ENCODE measurements around the gene TMEM53.

The TMEM53 gene

DNA sequence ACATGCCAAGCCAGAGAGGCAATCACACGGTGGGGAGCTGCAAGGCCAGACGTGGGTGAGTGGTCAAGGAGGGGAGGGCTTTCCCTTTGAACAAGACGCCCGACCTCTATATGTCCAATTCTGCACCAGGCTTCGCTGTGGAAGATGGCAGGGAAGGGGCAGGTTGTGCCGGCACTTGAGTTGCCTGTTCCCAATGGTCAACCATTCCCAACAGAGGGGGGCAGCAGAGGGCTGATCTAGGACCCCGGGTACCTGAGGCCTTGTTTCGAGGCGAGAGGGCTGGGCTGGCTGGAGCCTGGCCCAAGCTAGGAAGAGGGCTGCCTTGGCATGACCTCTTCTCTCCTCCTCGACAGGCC lies 64.9 kb downstream of the TMEM53 start:
- no peak for DNase-seq
- Histone ChIP-seq H3K27me3 (replicated peaks in 2 of 5; ENCODE audit: control insufficient read depth in 4 of 5, insufficient read depth in 5 of 5, low read length in 4 of 5) (no peaks in the 10 kb centered on the region), H3K4me1 (ENCODE audit: control extremely low read depth in 1 of 4, control insufficient read depth in 4 of 4, insufficient read depth in 4 of 4, low read length in 3 of 4) (no peaks in the 10 kb centered on the region), H3K27ac (ENCODE audit: insufficient read depth in 1 of 2, low read depth in 1 of 2, low read length in 2 of 2, poor library complexity in 1 of 2, severe bottlenecking in 2 of 2) (no peak overlapping the region), H3K4me3 (ENCODE audit: control insufficient read depth in 1 of 7, extremely low read depth in 1 of 7, insufficient read depth in 4 of 7, low read depth in 2 of 7, low read length in 6 of 7) (no peak overlapping the region), H3K9me3 (ENCODE audit: control extremely low read depth in 1 of 5, control insufficient read depth in 4 of 5, insufficient read depth in 2 of 5, low read depth in 1 of 5, low read length in 4 of 5) (no peaks in the 10 kb centered on the region), H3K36me3 (ENCODE audit: control insufficient read depth in 4 of 4, insufficient read depth in 4 of 4, low read length in 3 of 4) (peaks cover 0 to 42% (median 19%) of the 10 kb centered on the region in 4 experiments)
- ChIA-PET CTCF (interaction anchor here (0.6 to 4.4 kb wide), 8 partner anchors 10 to 1786 kb away, joined by 3 to 31 read pairs (median 4); no protein-coding TSS in a partner anchor), POLR2A (no interaction called here)
- WGBS (ENCODE audit: insufficient coverage), result 96% methylated on average over 10 of the region's 10 CpGs

DNA sequence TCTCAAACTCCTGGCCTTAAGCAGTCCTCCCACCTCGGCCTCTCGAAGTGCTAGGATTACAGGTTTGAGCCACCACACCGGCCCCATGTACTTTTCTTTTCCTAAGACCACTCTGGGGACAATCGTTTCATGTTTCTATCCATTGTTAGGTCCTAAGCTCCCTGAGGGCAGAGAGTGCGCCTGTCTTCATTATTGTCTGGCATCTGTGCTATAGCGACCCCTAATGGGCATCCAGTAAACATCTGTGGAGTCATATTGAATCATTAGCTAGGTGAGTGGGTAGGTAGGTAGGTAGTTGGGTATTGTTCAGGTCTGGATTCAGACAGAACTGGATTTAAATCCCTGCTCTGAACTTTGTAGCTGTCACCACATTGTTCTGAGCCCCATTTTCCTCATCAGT lies 66.1 kb downstream of the TMEM53 start:
- WGBS (ENCODE audit: insufficient coverage), result 88% methylated on average over 6 of the region's 6 CpGs
- no peaks in the 10 kb centered on the region for H3K9me3 ChIP-seq (ENCODE audit: control extremely low read depth in 1 of 5, control insufficient read depth in 4 of 5, insufficient read depth in 2 of 5, low read depth in 1 of 5, low read length in 4 of 5)
- H3K4me3 ChIP-seq (ENCODE audit: control insufficient read depth in 1 of 7, extremely low read depth in 1 of 7, insufficient read depth in 4 of 7, low read depth in 2 of 7, low read length in 6 of 7), result no peak overlapping the region
- H3K27me3 ChIP-seq (replicated peaks in 2 of 5; ENCODE audit: control insufficient read depth in 4 of 5, insufficient read depth in 5 of 5, low read length in 4 of 5), result no peaks in the 10 kb centered on the region
- no peak overlapping the region for H3K27ac ChIP-seq (ENCODE audit: insufficient read depth in 1 of 2, low read depth in 1 of 2, low read length in 2 of 2, poor library complexity in 1 of 2, severe bottlenecking in 2 of 2)
- H3K4me1 ChIP-seq (ENCODE audit: control extremely low read depth in 1 of 4, control insufficient read depth in 4 of 4, insufficient read depth in 4 of 4, low read length in 3 of 4), result peaks cover 0 to 5% (median 1%) of the 10 kb centered on the region in 4 experiments
- CTCF ChIA-PET, result interaction anchor here (0.6 to 4.4 kb wide), 7 partner anchors 9 to 390 kb away, joined by 3 to 31 read pairs (median 4); no protein-coding TSS in a partner anchor
- peaks cover 0 to 38% (median 20%) of the 10 kb centered on the region in 4 experiments for H3K36me3 ChIP-seq (ENCODE audit: control insufficient read depth in 4 of 4, insufficient read depth in 4 of 4, low read length in 3 of 4)
- POLR2A ChIA-PET, result no interaction called here
- peak in 1 of 3 donors; percentile 23 for DNase-seq

- no peak overlapping the region for H3K4me3 ChIP-seq (ENCODE audit: control insufficient read depth in 1 of 7, extremely low read depth in 1 of 7, insufficient read depth in 4 of 7, low read depth in 2 of 7, low read length in 6 of 7)
- no peak for DNase-seq
- ChIA-PET POLR2A (no interaction called here), CTCF (interaction anchor here (1.0 kb wide), 1 partner anchor 35 kb away, joined by 3 read pairs; no protein-coding TSS in a partner anchor)
- peaks cover under 1 to 44% (median 20%) of the 10 kb centered on the region in 4 experiments for H3K36me3 ChIP-seq (ENCODE audit: control insufficient read depth in 4 of 4, insufficient read depth in 4 of 4, low read length in 3 of 4)
- no peaks in the 10 kb centered on the region for H3K27me3 ChIP-seq (replicated peaks in 2 of 5; ENCODE audit: control insufficient read depth in 4 of 5, insufficient read depth in 5 of 5, low read length in 4 of 5)
- peaks cover 0 to 6% (median 1%) of the 10 kb centered on the region in 4 experiments for H3K4me1 ChIP-seq (ENCODE audit: control extremely low read depth in 1 of 4, control insufficient read depth in 4 of 4, insufficient read depth in 4 of 4, low read length in 3 of 4)
- no peaks in the 10 kb centered on the region for H3K9me3 ChIP-seq (ENCODE audit: control extremely low read depth in 1 of 5, control insufficient read depth in 4 of 5, insufficient read depth in 2 of 5, low read depth in 1 of 5, low read length in 4 of 5)
- H3K27ac ChIP-seq (ENCODE audit: insufficient read depth in 1 of 2, low read depth in 1 of 2, low read length in 2 of 2, poor library complexity in 1 of 2, severe bottlenecking in 2 of 2), result no peak overlapping the region
- WGBS (ENCODE audit: insufficient coverage), result 91% methylated on average over 6 of the region's 8 CpGs
Observed at GRCh38 chr1:44606701-44607281, 67.5 kb downstream of the TMEM53 start.

DNA sequence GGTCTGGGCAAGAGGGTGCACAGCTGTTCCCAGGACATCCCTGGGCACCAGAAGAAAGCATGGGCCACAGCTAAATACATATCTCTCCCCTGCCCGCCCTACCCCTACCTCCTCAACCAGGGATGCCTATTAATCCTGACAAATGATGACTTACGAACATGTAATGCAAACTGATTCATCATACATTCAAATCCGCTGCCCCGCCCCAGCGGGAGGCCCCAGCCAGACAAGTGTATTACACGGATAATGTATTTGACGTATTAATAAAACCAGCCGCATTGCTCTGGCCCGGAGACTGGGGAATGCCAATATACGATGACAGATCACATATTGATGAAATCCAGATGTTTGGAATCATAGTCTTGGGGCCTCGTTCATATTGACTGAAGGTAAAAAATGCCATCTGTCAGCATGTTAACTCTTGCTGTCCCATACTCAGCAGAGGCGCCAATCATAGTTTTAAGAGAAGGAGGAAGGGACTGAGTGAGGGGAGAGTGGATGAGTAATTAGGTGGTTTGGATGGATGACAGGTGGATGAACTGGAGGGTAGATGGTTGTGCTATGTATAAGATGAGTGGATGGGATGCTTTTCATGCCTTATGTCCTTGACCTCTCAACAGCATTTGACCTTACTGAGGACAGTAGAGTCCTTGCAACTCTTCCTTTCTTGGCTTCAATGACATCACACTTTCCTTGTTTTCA lies 68.2 kb downstream of the TMEM53 start:
- WGBS (ENCODE audit: insufficient coverage), result 98% methylated on average over 12 of the region's 12 CpGs
- POLR2A ChIA-PET, result no interaction called here
- Histone ChIP-seq H3K9me3 (ENCODE audit: control extremely low read depth in 1 of 5, control insufficient read depth in 4 of 5, insufficient read depth in 2 of 5, low read depth in 1 of 5, low read length in 4 of 5) (no peaks in the 10 kb centered on the region), H3K4me1 (ENCODE audit: control extremely low read depth in 1 of 4, control insufficient read depth in 4 of 4, insufficient read depth in 4 of 4, low read length in 3 of 4) (peaks cover 0 to 6% (median 1%) of the 10 kb centered on the region in 4 experiments), H3K36me3 (ENCODE audit: control insufficient read depth in 4 of 4, insufficient read depth in 4 of 4, low read length in 3 of 4) (peaks cover 2 to 42% (median 24%) of the 10 kb centered on the region in 4 experiments), H3K27me3 (replicated peaks in 2 of 5; ENCODE audit: control insufficient read depth in 4 of 5, insufficient read depth in 5 of 5, low read length in 4 of 5) (no peaks in the 10 kb centered on the region), H3K4me3 (ENCODE audit: control insufficient read depth in 1 of 7, extremely low read depth in 1 of 7, insufficient read depth in 4 of 7, low read depth in 2 of 7, low read length in 6 of 7) (no peak overlapping the region), H3K27ac (ENCODE audit: insufficient read depth in 1 of 2, low read depth in 1 of 2, low read length in 2 of 2, poor library complexity in 1 of 2, severe bottlenecking in 2 of 2) (no peak overlapping the region)
- no peak for DNase-seq
- CTCF ChIA-PET, result interaction anchor here (1.0 kb wide), 1 partner anchor 34 kb away, joined by 3 read pairs; no protein-coding TSS in a partner anchor

- ChIA-PET POLR2A (no interaction called here), CTCF (interaction anchor here (1.0 to 16.0 kb wide), 3 partner anchors 10 to 224 kb away, joined by 3 to 170 read pairs (median 12); no protein-coding TSS in a partner anchor)
- Histone ChIP-seq H3K27ac (ENCODE audit: insufficient read depth in 1 of 2, low read depth in 1 of 2, low read length in 2 of 2, poor library complexity in 1 of 2, severe bottlenecking in 2 of 2) (no peak overlapping the region), H3K9me3 (ENCODE audit: control extremely low read depth in 1 of 5, control insufficient read depth in 4 of 5, insufficient read depth in 2 of 5, low read depth in 1 of 5, low read length in 4 of 5) (no peaks in the 10 kb centered on the region), H3K4me1 (ENCODE audit: control extremely low read depth in 1 of 4, control insufficient read depth in 4 of 4, insufficient read depth in 4 of 4, low read length in 3 of 4) (peaks cover 0 to 6% (median 1%) of the 10 kb centered on the region in 4 experiments), H3K27me3 (replicated peaks in 2 of 5; ENCODE audit: control insufficient read depth in 4 of 5, insufficient read depth in 5 of 5, low read length in 4 of 5) (no peaks in the 10 kb centered on the region), H3K4me3 (ENCODE audit: control insufficient read depth in 1 of 7, extremely low read depth in 1 of 7, insufficient read depth in 4 of 7, low read depth in 2 of 7, low read length in 6 of 7) (no peak overlapping the region), H3K36me3 (ENCODE audit: control insufficient read depth in 4 of 4, insufficient read depth in 4 of 4, low read length in 3 of 4) (peaks cover 2 to 29% (median 16%) of the 10 kb centered on the region in 4 experiments)
- no peak for DNase-seq
- WGBS (ENCODE audit: insufficient coverage), result 100% methylated on average over 2 of the region's 3 CpGs
Observed at GRCh38 chr1:44604157-44604955, 69.9 kb downstream of the TMEM53 start.

GRCh38 chr1:44603718-44604117 lies 70.6 kb downstream of the TMEM53 start:
- CTCF ChIA-PET, result interaction anchor here (0.7 to 16.0 kb wide), 3 partner anchors 9 to 235 kb away, joined by 3 to 170 read pairs (median 12); no protein-coding TSS in a partner anchor
- POLR2A ChIA-PET, result no interaction called here
- Histone ChIP-seq H3K36me3 (ENCODE audit: control insufficient read depth in 4 of 4, insufficient read depth in 4 of 4, low read length in 3 of 4) (peaks cover 4 to 27% (median 16%) of the 10 kb centered on the region in 4 experiments), H3K4me1 (ENCODE audit: control extremely low read depth in 1 of 4, control insufficient read depth in 4 of 4, insufficient read depth in 4 of 4, low read length in 3 of 4) (peaks cover 0 to 6% (median 1%) of the 10 kb centered on the region in 4 experiments), H3K9me3 (ENCODE audit: control extremely low read depth in 1 of 5, control insufficient read depth in 4 of 5, insufficient read depth in 2 of 5, low read depth in 1 of 5, low read length in 4 of 5) (no peaks in the 10 kb centered on the region), H3K27ac (ENCODE audit: insufficient read depth in 1 of 2, low read depth in 1 of 2, low read length in 2 of 2, poor library complexity in 1 of 2, severe bottlenecking in 2 of 2) (peak overlapping the region in 1 of 2 experiments; percentile 32), H3K4me3 (ENCODE audit: control insufficient read depth in 1 of 7, extremely low read depth in 1 of 7, insufficient read depth in 4 of 7, low read depth in 2 of 7, low read length in 6 of 7) (no peak overlapping the region), H3K27me3 (replicated peaks in 2 of 5; ENCODE audit: control insufficient read depth in 4 of 5, insufficient read depth in 5 of 5, low read length in 4 of 5) (no peaks in the 10 kb centered on the region)
- WGBS (ENCODE audit: insufficient coverage), result 28% methylated on average over 3 of the region's 4 CpGs
- peak in 2 of 3 donors; percentile 25 to 40 for DNase-seq

Measured in common myeloid progenitor, CD34-positive (primary cell).